ENCODE results near the gene RXRA. TPM values are rescaled to one million over a fixed set of nuclear protein-coding genes. Genes with fewer than 3 reads are reported as not detected.

The RXRA gene
- total and polyA plus RNA-seq, 2 donors (not counting 3 experiments of a cell fraction or from before 2014, with no cell fraction given), result 15.4 to 37.4 TPM

- H3K36me3 ChIP-seq (ENCODE audit: control insufficient read depth in 2 of 2, extremely low read depth in 1 of 2, insufficient read depth in 2 of 2, low read length in 2 of 2), result no peaks in the 10 kb centered on the region
- H3K27ac ChIP-seq (ENCODE audit: insufficient read depth, low read depth, low read length), result no peak overlapping the region
- no peaks in the 10 kb centered on the region for H3K9me3 ChIP-seq (replicated peaks; ENCODE audit: control insufficient read depth, insufficient read depth, low read length)
- no peak overlapping the region for H3K4me3 ChIP-seq (replicated peaks in 1 of 3; ENCODE audit: insufficient read depth in 1 of 3, low read depth in 1 of 3, low read length in 3 of 3)
- BruUV-seq (replicated peaks), result no TSS peak
- DNase-seq (ENCODE audit: low read depth, low spot score), result no peak
- no peak overlapping the region for H3K4me2 ChIP-seq (ENCODE audit: insufficient read depth, low read length)
- intact Hi-C loops (cut with micrococcal nuclease) (loop anchor here (5.0 kb wide), 1 partner anchor 1008 kb away; the partner anchor contains the start of gene SURF6), dilution Hi-C loops (cut with MboI; ENCODE audit: extremely low pct_ligation_motif_present, low sequenced_read_pairs) (no loop called here)
- peaks cover 28% of the 10 kb centered on the region for H3K4me1 ChIP-seq (ENCODE audit: control insufficient read depth, extremely low read depth, insufficient read depth, low read length)
- H4K20me1 ChIP-seq (replicated peaks; ENCODE audit: control insufficient read depth, extremely low read depth, insufficient read depth, low read length), result no peaks in the 10 kb centered on the region
- no peak for TF ChIP-seq FOS (IDR thresholded peaks at IDR 0.05; ENCODE audit: borderline replicate concordance, insufficient read depth, low read length)
- TF ChIP-seq POLR2AphosphoS5 (IDR thresholded peaks at IDR 0.05; ENCODE audit: insufficient read depth, low read depth, low read length), result no peak
- TF ChIP-seq POLR2A (IDR thresholded peaks at IDR 0.05; ENCODE audit: low read depth, low read length), result no peak
- no peak for TF ChIP-seq JUN (IDR thresholded peaks at IDR 0.05; ENCODE audit: borderline replicate concordance, insufficient read depth, insufficient read length, low read depth)
- no peak for TF ChIP-seq CTCF (IDR thresholded peaks at IDR 0.05; ENCODE audit: extremely low read depth in 1 of 2, insufficient read depth in 1 of 2, low read depth in 1 of 2, low read length in 2 of 2)
- no peak for TF ChIP-seq MYC (IDR thresholded peaks at IDR 0.05; ENCODE audit: low read depth, low read length)
- TF ChIP-seq EZH2 (IDR thresholded peaks at IDR 0.05; ENCODE audit: borderline replicate concordance, low read depth, low read length, severe bottlenecking), result no peak
- FAIRE-seq, result no peak
- ChIA-PET POLR2A (no interaction called here), CTCF (interaction anchor here (1.7 kb wide), 1 partner anchor 98 kb away, joined by 5 read pairs; no protein-coding TSS in a partner anchor)
- H3K9ac ChIP-seq (replicated peaks; ENCODE audit: extremely low read depth, insufficient read depth, low read length), result no peak overlapping the region
- no peak overlapping the region for H2AFZ ChIP-seq (ENCODE audit: low read depth, low read length)
- no peaks in the 10 kb centered on the region for H3K9me1 ChIP-seq (replicated peaks; ENCODE audit: control insufficient read depth, extremely low read depth, insufficient read depth, low read length)
- H3K27me3 ChIP-seq (ENCODE audit: control insufficient read depth in 2 of 2, insufficient read depth in 2 of 2, low read length in 2 of 2), result no peaks in the 10 kb centered on the region
- peaks cover 65% of the 10 kb centered on the region for H3K79me2 ChIP-seq (ENCODE audit: control insufficient read depth, insufficient read depth, low read length)
Observed at GRCh38 chr9:134344800-134345310, 18.6 kb downstream of the RXRA start.

All from endothelial cell of umbilical vein (primary cell).